Right lobe of liver (tissue), 6 donors: ENCODE data around the gene C1orf185. TPM values are rescaled to one million over a fixed set of nuclear protein-coding genes. Genes with fewer than 3 reads are reported as not detected.

ENCODE experiments used
- ATAC-seq, 4 donors: fragments of 200-7000 bp; cut with Tn5 transposase; one replicate each; pipeline ENCODE4 v1.9.1; 2020; ENCODE audit warnings: mild to moderate bottlenecking in 4 of 4, moderate library complexity in 4 of 4
- DNase-seq, 3 donors: peaks; one replicate each; pipeline ENCODE4 v3.0.0-alpha.2; 2020
- H3K27ac ChIP-seq, 3 donors: fragments of 200-600 bp; one replicate each; pipeline ENCODE4 v1.8.0; 2022
- H3K27me3 ChIP-seq, 2 donors: fragments of 200-600 bp; one replicate each; pipeline ENCODE4 v1.8.0; 2022
- H3K36me3 ChIP-seq, 4 donors: fragments of 200-600 bp; sonication (generic) in 1 of 4; one replicate each; pipeline versions ENCODE4 v1.5.1 to v1.8.0; 2017 to 2022; ENCODE audit warnings: control low read depth in 1 of 4
- H3K4me1 ChIP-seq, 4 donors: fragments of 200-600 bp; sonication (generic) in 1 of 4; one replicate each; pipeline versions ENCODE4 v1.5.1 to v1.8.0; 2017 to 2022; ENCODE audit warnings: control low read depth in 1 of 4
- H3K4me3 ChIP-seq, 3 donors: fragments of 200-600 bp; one replicate each; pipeline ENCODE4 v1.8.0; 2022
- H3K9me3 ChIP-seq, 4 donors: fragments of 200-600 bp; sonication (generic) in 1 of 4; one replicate each; pipeline versions ENCODE4 v1.5.1 to v1.8.0; 2017 to 2022; ENCODE audit warnings: control low read depth in 1 of 4
- POLR2A ChIP-seq: fragments of 450-650 bp; IDR thresholded peaks from one replicate; pipeline ENCODE4 v1.6.1; 2017; ENCODE audit warnings: antibody characterized with exemption, mild to moderate bottlenecking
- WGBS: methylation state at CpG from one replicate; pipeline ENCODE4 v1.1.6; 2018; ENCODE audit warnings: low coverage, low lambda C conversion rate; ENCODE audit not compliant: insufficient coverage; ENCODE audit errors: missing lambda C conversion rate; 5-methylcytosine and 5-hydroxymethylcytosine counted together
- intact Hi-C, 2 donors: fragments of 100-400 bp; cut with DNase I; formaldehyde crosslinking; loops; one replicate each; pipeline versions ENCODE4 v1.11.2 to v1.14.1; 2022
- microRNA counts: library from miRNA; unstranded; fragments of <30 nt; microRNA quantifications from one replicate; lab custom pipeline; 2016
- microRNA-seq, 2 donors: library from miRNA; unstranded; fragments of <30 nt; microRNA quantifications; one replicate each; pipeline ENCODE4, GENCODE V29; 2019 to 2020
- small RNA-seq, 2 experiments: library from RNA; depleted of rRNA; stranded (forward); fragments of <200 nt; gene quantifications; one replicate each; pipeline ENCODE3, GENCODE V24; 2016
- total RNA-seq, 6 experiments: library from RNA; depleted of rRNA in 2 of 6; stranded (reverse); fragments of >200 nt in 2 of 6; fragmentation: NEBNext Ultra II Directional in 3 of 6; extraction: Animal tissue kit (Norgen Biotek cat#: 25700) in 3 of 6; gene quantifications; one replicate each; pipeline versions ENCODE4 v1.1.0 to v1.2.4, GENCODE V29; 2016 to 2023
- TF ChIP-seq, protein P1 (sequence below), 4 donors: fragments of 200-600 bp in 3 of 4; fragments of 450-650 bp in 1 of 4; IDR thresholded peaks; one replicate each; pipeline versions ENCODE4 v1.5.1 to v1.8.0; 2016 to 2022; ENCODE audit warnings: antibody characterized with exemption in 4 of 4, mild to moderate bottlenecking in 2 of 4
- donor health status: DM: no; HTN: yes; CAD: no.
- donor health status: DM: no; HTN: no; CAD: no.
- donor health status: DM: no; HTN: no; CAD: no.
- donor health status: DM: no; HTN: yes; CAD: no.
- donor health status: DM: no; HTN: yes; CAD: no.

Gene C1orf185
- total RNA-seq, 6 experiments from 2014 or later, result not detected

GRCh38 chr1:51189421-51190073, 87.5 kb downstream of the C1orf185 start:
- no peak for TF ChIP-seq POLR2A
- TF ChIP-seq, protein P1, sequence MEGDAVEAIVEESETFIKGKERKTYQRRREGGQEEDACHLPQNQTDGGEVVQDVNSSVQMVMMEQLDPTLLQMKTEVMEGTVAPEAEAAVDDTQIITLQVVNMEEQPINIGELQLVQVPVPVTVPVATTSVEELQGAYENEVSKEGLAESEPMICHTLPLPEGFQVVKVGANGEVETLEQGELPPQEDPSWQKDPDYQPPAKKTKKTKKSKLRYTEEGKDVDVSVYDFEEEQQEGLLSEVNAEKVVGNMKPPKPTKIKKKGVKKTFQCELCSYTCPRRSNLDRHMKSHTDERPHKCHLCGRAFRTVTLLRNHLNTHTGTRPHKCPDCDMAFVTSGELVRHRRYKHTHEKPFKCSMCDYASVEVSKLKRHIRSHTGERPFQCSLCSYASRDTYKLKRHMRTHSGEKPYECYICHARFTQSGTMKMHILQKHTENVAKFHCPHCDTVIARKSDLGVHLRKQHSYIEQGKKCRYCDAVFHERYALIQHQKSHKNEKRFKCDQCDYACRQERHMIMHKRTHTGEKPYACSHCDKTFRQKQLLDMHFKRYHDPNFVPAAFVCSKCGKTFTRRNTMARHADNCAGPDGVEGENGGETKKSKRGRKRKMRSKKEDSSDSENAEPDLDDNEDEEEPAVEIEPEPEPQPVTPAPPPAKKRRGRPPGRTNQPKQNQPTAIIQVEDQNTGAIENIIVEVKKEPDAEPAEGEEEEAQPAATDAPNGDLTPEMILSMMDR (IDR thresholded peaks at IDR 0.05), result peak; percentile 83 to 91 (median 89)
- no peaks in the 10 kb centered on the region for H3K4me1 ChIP-seq
- DNase-seq, result peak in 1 of 3 donors; percentile 46

GRCh38 chr1:51190961-51191360, 88.9 kb downstream of the C1orf185 start:
- ATAC-seq, result no peak
- H3K4me3 ChIP-seq, result no peak overlapping the region

More at GRCh38 chr1:51189421-51190073, 87.5 kb downstream of the C1orf185 start:
- Histone ChIP-seq H3K4me3 (no peak overlapping the region), H3K27me3 (no peaks in the 10 kb centered on the region), H3K27ac (no peak overlapping the region), H3K9me3 (no peaks in the 10 kb centered on the region), H3K36me3 (no peaks in the 10 kb centered on the region)
- peak; percentile 76 to 87 (median 78) for ATAC-seq
- 50% methylated on average over 2 of the region's 2 CpGs for WGBS
- intact Hi-C loops, result loop anchor here in 1 of 2 donors (10.0 kb wide), 1 partner anchor 105 kb away; no protein-coding TSS in a partner anchor

DNA sequence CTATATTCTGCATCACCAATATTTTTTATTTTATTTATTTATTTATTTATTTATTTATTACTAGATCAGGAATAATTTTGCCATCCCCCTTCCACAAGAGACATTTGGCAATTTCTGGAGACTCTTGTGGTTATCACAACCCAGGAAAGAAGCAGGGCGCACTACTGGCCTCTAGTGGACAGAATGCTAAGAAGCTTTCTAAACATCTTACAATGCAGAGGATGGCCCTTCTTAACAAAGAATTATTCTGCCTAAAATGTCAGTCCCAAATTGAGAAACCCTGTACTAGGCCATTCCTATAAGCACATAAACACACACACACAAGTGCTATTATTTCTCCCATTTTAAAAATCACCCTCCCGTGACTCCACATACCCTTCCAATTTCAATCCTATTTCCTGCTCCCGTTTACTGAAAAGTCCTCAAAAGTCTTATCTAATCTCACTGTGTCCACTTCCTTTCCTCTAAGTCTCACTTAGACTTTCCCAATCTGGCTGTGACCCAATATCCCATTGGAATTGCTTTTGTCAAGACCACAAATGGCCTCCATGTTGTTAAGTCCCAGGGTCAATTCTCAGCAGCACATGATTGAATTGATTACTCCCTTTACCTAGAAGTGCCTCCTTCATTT, 90.3 kb downstream of the C1orf185 start:
- ATAC-seq, result peak; percentile 73 to 82 (median 79)
- intact Hi-C loops, result loop anchor here in 1 of 2 donors (10.0 kb wide), 1 partner anchor 102 kb away; no protein-coding TSS in a partner anchor
- peak in 2 of 3 donors; percentile 38 to 55 for DNase-seq
- Histone ChIP-seq H3K4me3 (no peak overlapping the region), H3K4me1 (no peaks in the 10 kb centered on the region), H3K27ac (no peak overlapping the region), H3K36me3 (no peaks in the 10 kb centered on the region), H3K27me3 (no peaks in the 10 kb centered on the region), H3K9me3 (no peaks in the 10 kb centered on the region)
- 32% methylated on average over 3 of the region's 3 CpGs for WGBS
- no peak for TF ChIP-seq POLR2A
- TF ChIP-seq, protein P1 (IDR thresholded peaks at IDR 0.05), result peak; percentile 61 to 88 (median 82)

More at GRCh38 chr1:51190961-51191360, 88.9 kb downstream of the C1orf185 start:
- 20% methylated on average over 1 of the region's 1 CpG for WGBS
- TF ChIP-seq, protein P1 (IDR thresholded peaks at IDR 0.05), result no peak
- no peak for TF ChIP-seq POLR2A
- Histone ChIP-seq H3K9me3 (no peaks in the 10 kb centered on the region), H3K27me3 (no peaks in the 10 kb centered on the region), H3K36me3 (no peaks in the 10 kb centered on the region), H3K27ac (no peak overlapping the region), H3K4me1 (no peaks in the 10 kb centered on the region)
- intact Hi-C loops, result loop anchor here in 1 of 2 donors (10.0 kb wide), 1 partner anchor 104 kb away; no protein-coding TSS in a partner anchor
- DNase-seq, result no peak

DNA sequence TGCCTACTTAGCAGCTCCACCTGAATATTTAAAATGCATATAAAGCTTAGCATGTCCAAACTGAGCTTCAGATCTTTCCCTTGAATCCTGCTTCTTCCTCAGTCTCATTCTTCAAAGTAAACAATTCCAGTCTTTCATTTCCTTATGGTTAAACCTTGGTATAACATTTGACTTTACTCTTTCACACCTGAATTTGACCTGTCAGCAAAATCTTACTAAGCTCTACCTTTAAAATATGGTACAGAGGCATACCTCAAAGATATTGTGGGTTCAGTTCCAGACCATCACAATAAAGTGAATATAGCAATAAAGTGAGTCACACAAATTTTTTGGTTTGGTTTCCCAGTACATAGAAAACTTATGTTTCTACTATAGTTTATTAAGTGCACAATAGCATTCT, 91.5 kb downstream of the C1orf185 start:
- intact Hi-C loops, result loop anchor here in 1 of 2 donors (10.0 kb wide), 1 partner anchor 101 kb away; no protein-coding TSS in a partner anchor
- Histone ChIP-seq H3K27ac (no peak overlapping the region), H3K27me3 (no peaks in the 10 kb centered on the region), H3K36me3 (no peaks in the 10 kb centered on the region), H3K4me3 (no peak overlapping the region), H3K4me1 (no peaks in the 10 kb centered on the region), H3K9me3 (no peaks in the 10 kb centered on the region)
- TF ChIP-seq, protein P1 (IDR thresholded peaks at IDR 0.05), result no peak
- TF ChIP-seq POLR2A, result no peak
- ATAC-seq, result no peak
- DNase-seq, result no peak

MicroRNA genes within 50 kb of the gene (microRNA counts, 767-probe panel; counts per million panel counts)
- 237 counts per million for microRNA hsa-miR-4421 (lab: Ali Mortazavi, UCI)

Small RNA genes lying within 50 kb of the gene (microRNA-seq; reads per million reads assigned to microRNA genes)
- 0 reads per million in 2 donors for gene MIR4421
- 0 reads per million in 2 donors for gene MIR6500

Small RNA genes lying within 50 kb of the gene (small RNA-seq; reads per million reads assigned to genes)
- gene MIR4421, result 0 reads per million in 2 experiments
- 0 reads per million in 2 experiments for gene MIR6500
- 0 reads per million in 2 experiments for gene RF00019

Other genes with a start within 250 kb of the C1orf185 start
- 10 to 100 TPM; 24.1 to 32.4 (median 31.6) TPM for gene FAF1, start 142.0 kb upstream of the C1orf185 start, total RNA-seq
- 1 to 10 TPM; 1.2 to 6.7 (median 3.1) TPM for gene CDKN2C, start 132.0 kb upstream of the C1orf185 start, total RNA-seq
- gene RNF11, start 134.0 kb downstream of the C1orf185 start, total RNA-seq, result 10 to 100 TPM; 35.1 to 60.1 (median 50.0) TPM
- 1 to 10 TPM in 5 of 6 experiments, under 1 TPM in 1; 0.34 to 8.5 (median 3.4) TPM for gene TTC39A, start 228.3 kb downstream of the C1orf185 start, total RNA-seq